IPS DF 4.7 (cell line): Measurements from ENCODE around the gene ADRA2B.

Experiments
- DNase-seq: peaks from one replicate; pipeline ENCODE4 v3.0.0-alpha.2; 2013; ENCODE audit warnings: low spot score; ENCODE audit errors: extremely low read depth

Gene ADRA2B

DNA sequence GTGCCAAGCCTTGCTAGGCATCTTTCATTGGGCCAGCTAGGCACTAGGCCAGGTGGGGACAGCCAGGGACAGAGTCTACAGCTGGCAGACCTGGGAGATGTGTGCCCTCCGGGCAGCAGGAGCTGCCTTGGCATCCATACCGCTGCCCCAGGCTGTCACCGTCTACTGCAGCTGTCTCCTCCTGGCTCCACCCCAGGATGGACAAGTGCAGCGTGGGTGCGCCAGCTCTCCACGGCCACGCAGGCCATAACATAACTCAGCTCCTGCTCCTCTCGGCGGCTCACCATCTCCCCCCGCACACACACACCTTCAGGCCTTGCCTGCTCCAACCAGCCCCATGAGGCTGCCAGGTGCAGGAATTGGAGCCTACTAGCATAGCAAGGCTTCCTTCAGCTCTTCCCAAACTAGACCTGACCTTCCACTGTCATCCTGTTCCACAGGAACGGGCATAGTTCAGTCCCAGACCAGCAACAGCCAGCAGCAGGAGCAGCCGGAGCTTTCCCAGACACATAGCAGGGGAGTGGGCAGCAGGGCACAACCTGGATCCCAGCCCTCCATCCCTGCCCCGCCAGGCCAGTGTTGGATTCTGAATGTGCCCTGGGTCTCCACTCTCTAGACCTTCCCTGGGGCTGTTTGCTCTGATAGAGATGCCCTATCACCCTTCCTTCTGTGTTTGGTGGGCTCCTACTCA, 2.5 kb upstream of the ADRA2B start:
- no peak for DNase-seq

DNA sequence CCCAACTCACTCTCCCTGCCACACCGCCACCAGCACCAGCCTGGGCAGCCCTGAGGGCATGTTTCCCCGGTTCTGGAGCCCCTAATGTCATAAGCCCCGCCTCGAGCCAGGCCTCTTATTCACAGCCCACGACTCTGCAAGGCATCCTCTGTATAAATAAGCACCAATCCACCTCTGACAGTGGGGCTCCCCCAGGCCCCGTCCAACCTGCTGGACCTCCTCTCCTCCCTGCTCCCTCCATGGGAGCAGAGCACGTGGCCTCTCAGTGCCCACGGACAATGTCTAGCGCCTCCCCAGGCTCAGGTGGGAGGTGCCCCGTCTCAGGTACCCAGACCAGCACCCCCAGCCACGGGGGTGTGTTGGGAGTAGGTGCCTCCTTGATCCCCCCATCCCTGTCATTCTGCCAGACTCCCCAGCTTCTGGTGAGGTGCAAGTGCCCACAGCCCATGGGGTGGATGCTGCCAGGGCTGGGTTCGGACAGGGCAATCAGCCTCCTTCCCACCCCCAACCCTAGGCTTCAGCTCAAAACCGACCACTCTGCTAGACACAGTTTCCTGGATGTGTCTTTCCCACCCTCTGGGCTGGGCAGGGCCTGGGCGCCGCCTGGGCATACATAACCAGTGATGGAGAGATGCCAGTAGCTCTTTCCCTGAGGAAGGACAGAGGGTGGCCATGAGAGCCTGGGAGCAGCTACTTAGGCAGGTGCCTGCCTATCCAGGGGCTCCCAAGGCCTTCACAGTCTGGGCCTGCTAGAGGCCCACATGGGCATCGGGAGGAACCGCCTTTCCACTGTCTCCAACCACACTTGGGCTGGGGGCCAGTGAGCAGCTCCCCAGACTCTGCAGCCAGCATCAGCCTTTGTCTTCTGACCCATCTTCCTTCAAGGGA, 1.6 kb upstream of the ADRA2B start:
- no peak for DNase-seq

DNA sequence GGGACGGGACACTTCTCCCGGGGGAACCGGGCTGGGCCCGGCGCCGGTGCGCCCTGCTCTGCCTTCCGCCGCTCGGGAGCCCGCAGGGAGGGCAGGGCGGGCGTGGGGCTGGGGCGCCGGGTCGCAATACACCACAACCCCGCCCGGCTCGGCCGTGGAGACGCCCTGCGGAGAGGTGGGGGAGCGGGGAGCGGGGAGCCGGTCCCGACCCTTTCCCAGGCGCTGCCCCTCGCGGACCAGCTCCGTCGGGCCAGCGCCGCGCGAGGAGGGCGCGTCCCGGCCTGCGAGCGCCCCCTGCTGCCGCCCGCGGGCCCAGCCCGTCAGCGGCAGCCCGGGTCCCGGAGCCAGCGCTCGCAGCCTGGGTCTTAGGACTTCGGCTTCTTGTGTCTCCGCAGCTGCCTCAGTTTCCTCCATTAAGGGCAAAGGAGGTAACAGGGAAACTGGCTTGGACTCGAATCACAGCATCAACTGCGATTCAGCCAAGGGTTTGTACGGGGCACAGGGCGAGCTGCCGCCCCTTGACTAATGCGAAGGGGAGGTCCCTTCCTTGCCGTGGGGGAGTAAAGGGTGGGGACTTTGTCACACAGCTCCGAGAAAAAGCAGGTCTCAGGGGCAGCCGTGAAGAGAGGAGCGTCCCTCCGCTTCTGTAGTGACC, 635 bp upstream of the ADRA2B start:
- no peak for DNase-seq

DNA sequence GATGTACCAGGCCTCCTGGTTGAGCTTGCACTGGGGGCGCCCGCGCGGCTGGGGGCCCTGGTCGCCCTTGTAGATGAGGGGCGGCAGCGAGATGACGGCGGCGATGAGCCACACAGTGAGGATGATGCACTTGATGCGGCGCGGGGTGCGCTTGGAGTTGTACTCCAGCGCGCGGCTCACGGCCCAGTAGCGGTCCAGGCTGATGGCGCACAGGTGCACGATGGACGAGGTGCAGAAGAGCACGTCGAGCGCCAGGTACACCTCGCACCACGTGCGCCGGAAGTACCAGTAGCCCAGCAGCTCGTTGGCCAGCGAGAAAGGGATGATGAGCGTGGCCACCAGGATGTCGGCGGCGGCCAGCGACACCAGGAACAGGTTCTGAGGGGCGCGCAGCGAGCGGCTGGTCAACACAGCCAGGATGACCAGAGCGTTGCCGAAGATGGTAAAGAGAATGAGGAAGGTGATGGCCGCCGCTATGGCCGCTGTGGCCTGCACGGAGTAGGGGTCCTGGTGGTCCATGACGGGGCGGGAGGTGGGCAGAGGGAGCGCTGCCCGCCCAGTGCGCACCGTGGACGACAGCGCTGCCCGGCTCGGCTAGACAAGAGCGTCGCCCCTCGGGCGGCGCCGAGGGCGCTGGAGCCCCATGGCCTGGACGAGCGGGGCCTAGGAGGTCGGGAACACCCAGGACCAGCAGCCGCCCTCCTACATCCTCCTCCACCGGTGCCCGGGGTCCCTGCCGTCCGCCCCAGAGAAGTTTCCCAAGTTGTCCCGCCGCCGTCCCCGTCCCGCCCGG, 544 bp downstream of the ADRA2B start:
- no peak for DNase-seq

- DNase-seq = no peak
Observed at GRCh38 chr2:96114903-96115581, 1.3 kb downstream of the ADRA2B start.

- DNase-seq = no peak
Observed at GRCh38 chr2:96114546-96114902, 1.8 kb downstream of the ADRA2B start.

GRCh38 chr2:96113951-96114350, 2.4 kb downstream of the ADRA2B start:
- no peak for DNase-seq

DNA sequence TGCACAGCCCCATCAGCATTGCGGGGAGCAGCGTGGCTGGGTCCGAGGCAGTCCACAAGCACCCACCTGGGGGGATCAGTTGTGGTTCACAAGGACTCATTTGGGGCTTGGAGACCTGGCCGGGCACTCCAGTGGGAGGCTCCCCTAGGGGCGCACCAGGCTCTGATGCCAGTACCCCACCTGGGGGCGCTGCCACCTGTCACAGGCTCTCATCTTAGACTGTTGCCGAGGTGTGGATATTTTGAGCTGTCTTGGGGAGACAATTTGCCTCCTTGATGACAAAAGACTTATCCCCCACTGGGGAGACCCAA, 3.0 kb downstream of the ADRA2B start:
- no peak for DNase-seq

DNA sequence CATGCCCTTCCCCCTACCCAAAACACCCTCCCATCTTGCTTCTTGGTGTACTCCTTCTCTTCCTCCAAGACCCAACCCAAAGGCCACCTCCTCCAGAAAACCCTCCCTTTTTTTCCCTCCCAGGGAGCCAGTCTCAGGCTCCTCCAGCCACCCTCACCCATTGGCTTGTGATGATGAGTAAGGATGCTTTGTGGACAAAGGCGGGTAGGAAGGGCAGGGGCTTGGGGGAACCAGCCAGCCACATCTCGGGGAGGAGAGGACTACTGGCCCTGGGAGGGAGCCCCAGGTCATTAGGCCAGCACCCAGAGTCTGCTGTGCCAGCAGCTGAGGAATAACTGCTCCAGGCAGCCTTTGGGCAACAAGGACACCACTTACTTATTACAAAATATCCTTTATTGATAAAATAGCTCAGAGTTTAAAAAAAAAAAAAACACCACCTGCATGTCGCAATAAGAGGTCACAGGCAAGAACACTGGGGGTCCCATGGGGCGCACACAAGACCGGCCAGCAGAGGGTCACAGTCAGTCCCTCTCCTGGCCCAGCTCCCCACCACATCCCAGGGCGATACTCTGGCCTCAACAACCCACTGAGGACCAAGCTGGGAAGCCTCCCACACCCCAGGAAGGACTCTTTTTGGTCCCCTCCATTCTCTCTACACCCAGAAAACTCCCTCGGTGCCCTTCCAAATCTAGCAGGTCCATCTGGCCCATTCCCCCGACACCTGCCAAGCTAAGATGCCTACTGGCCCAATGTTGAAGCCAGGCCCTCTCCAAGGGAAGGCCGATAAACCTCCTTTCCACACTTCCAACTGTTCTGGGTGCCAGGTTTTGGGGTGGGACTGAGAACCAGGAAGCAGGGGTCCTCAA, 3.6 kb downstream of the ADRA2B start:
- no peak for DNase-seq

DNA sequence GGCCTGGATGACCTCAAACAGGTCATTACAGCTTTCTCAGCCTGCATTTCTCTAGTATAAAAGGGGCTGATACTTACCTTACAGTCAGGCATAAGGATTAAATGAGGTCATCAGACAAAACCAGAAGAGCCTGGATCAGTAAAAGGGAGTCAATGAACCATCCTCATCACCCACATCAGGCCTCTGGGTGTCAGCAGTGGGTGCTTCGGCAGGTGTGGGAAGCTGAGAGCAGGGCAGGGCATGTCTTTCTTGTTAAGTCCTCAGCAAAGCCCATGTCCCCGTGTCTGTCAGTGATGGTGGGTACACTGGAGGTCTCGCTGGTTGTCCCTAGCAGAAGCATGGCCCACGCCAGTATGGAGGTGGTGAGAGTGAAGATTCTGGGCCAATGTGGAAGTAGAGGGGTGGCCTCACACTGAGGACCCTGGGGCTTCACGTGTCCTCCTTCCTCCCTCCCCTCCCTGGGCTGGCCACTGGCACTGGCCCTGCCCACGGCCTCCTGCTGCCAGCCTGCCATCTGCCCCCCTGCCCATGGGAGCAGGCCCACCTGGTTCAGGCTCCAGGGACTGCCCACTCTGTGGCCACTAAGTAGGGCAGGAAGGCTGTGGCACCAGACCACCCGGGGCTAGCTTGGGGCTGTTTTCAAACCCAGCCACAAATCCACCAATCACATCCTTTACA, 4.4 kb downstream of the ADRA2B start:
- DNase-seq = no peak

GRCh38 chr2:96111257-96111640, 5.1 kb downstream of the ADRA2B start:
- DNase-seq = no peak

DNA sequence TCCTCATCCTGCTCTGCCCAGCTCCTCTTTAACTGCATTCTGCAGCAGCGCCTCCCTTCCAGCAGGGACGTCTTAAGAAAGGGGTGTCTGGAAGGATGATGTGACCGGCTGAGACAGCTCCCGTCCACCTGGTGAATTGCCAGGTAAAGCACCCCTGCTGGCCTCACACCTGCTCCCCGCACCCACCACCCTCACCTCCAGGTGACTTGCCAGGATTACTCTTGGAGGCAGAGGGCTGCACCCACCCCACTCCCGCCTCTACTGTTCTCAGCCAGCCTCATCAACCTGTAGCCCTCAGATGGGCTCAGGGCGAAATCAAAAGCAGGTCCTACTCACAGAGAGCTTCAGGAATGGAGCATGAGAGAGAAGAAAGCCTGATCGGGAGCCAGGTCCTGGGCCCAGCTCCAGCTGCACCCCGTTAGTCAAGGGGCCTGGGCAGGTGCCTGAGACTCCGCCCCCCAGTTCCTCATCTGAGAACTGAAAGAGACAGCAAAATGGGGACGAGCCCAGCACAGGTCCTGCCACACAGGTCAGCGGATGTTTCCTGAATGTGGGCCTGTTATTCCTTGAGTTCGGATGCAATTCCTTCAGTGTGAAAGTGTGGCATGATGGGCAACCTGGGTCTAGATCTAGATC, 5.6 kb downstream of the ADRA2B start:
- no peak for DNase-seq

GRCh38 chr2:96109931-96110511, 6.3 kb downstream of the ADRA2B start:
- DNase-seq = no peak

GRCh38 chr2:96109361-96109680, 7.0 kb downstream of the ADRA2B start:
- DNase-seq = no peak

GRCh38 chr2:96108541-96109360, 7.6 kb downstream of the ADRA2B start:
- no peak for DNase-seq

GRCh38 chr2:96108151-96108540, 8.2 kb downstream of the ADRA2B start:
- DNase-seq = no peak

- no peak for DNase-seq
Observed at GRCh38 chr2:96107708-96108065, 8.7 kb downstream of the ADRA2B start.

- DNase-seq = no peak
Observed at GRCh38 chr2:96106991-96107707, 9.2 kb downstream of the ADRA2B start.
